ENCODE measurements around the gene SHROOM1. TPM values are rescaled to one million over a fixed set of nuclear protein-coding genes. Genes with fewer than 3 reads are reported as not detected.
A peak's percentile ranks its signal among the peaks of the same experiment; 100 is the strongest.

Gene SHROOM1
- total and polyA plus RNA-seq, 2 donors (not counting 3 experiments of a cell fraction or from before 2014, with no cell fraction given): 12.8 to 20.9 TPM

DNA sequence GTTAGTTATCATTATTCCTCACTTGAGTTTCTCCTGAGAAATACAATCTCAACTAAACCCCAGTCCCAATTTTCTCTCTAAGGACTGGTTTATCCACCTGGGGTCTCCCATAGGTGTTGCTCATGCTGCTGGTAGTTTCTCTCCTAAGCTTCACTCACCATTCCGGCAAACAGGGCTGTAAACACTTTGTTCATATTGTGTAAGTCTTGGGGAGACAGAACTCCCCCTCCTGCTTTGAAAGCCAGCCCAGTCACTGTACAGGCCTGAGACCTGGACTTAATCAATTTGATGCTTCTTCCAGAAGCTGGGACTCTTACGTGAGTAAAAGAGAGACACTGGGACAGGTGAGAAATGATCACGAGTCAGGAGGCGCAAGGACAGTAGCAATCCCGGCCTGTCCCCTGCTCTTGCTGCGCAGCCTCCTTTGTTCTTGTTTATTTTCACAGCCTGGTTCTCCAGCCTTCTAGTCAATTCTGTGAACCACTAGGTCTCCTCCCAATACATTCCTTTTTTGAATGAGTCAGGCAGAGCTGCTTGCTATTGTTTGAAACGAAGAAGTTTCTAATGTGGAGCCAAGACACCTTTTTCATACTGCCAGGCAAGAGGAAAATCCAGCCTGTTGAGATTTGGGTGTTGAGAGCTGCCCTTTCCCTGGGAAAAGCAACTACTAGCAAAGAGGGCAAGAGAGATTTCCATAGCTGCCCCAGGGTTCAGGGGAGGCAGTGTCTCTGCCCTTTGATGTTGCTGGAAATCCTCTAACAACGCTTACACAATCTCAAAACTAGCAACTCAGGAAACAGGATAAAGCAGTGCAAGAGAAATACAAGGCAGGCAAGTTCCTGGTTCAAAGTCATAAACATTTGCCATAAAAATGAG lies 9.2 kb upstream of the SHROOM1 start:
- H3K4me2 ChIP-seq (ENCODE audit: insufficient read depth, low read length): peak overlapping the region; percentile 59
- no peaks in the 10 kb centered on the region for H4K20me1 ChIP-seq (replicated peaks; ENCODE audit: control insufficient read depth, extremely low read depth, insufficient read depth, low read length)
- TSS peak; percentile 50 for BruUV-seq (replicated peaks)
- H3K9me3 ChIP-seq (replicated peaks; ENCODE audit: control insufficient read depth, insufficient read depth, low read length): no peaks in the 10 kb centered on the region
- peaks cover 22% of the 10 kb centered on the region for H3K4me1 ChIP-seq (ENCODE audit: control insufficient read depth, extremely low read depth, insufficient read depth, low read length)
- H3K79me2 ChIP-seq (ENCODE audit: control insufficient read depth, insufficient read depth, low read length): no peaks in the 10 kb centered on the region
- dilution Hi-C loops (cut with MboI; ENCODE audit: extremely low pct_ligation_motif_present, low sequenced_read_pairs) (no loop called here), intact Hi-C loops (cut with micrococcal nuclease) (loop anchor here (1.0 kb wide), 2 partner anchors 9 to 27 kb away; partner anchors contain the start of genes GDF9, SHROOM1 and UQCRQ)
- ChIA-PET POLR2A (interaction anchor here (0.7 kb wide), 1 partner anchor 76 kb away, joined by 3 read pairs; no protein-coding TSS in a partner anchor), CTCF (interaction anchor here (1.0 to 2.2 kb wide), 7 partner anchors 9 to 44 kb away, joined by 3 to 10 read pairs (median 7); partner anchors contain the start of genes GDF9, SHROOM1 and UQCRQ)
- H3K9ac ChIP-seq (replicated peaks; ENCODE audit: extremely low read depth, insufficient read depth, low read length): peak overlapping the region; percentile 35
- H3K9me1 ChIP-seq (replicated peaks; ENCODE audit: control insufficient read depth, extremely low read depth, insufficient read depth, low read length): no peaks in the 10 kb centered on the region
- no peaks in the 10 kb centered on the region for H3K36me3 ChIP-seq (ENCODE audit: control insufficient read depth in 2 of 2, extremely low read depth in 1 of 2, insufficient read depth in 2 of 2, low read length in 2 of 2)
- peak overlapping the region in 1 of 3 experiments; percentile 13 for H3K4me3 ChIP-seq (replicated peaks in 1 of 3; ENCODE audit: insufficient read depth in 1 of 3, low read depth in 1 of 3, low read length in 3 of 3)
- DNase-seq (ENCODE audit: low read depth, low spot score) (peak; percentile 93), FAIRE-seq (no peak)
- TF ChIP-seq POLR2A (IDR thresholded peaks at IDR 0.05; ENCODE audit: low read depth, low read length): no peak
- TF ChIP-seq, protein P1, sequence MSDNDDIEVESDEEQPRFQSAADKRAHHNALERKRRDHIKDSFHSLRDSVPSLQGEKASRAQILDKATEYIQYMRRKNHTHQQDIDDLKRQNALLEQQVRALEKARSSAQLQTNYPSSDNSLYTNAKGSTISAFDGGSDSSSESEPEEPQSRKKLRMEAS (IDR thresholded peaks at IDR 0.05; ENCODE audit: insufficient read depth, insufficient read length): no peak
- no peak for TF ChIP-seq GATA2 (IDR thresholded peaks at IDR 0.05; ENCODE audit: insufficient read depth, insufficient read length, low read depth, low read length)
- no peak for TF ChIP-seq MYC (IDR thresholded peaks at IDR 0.05; ENCODE audit: low read depth, low read length)
- TF ChIP-seq JUN (IDR thresholded peaks at IDR 0.05; ENCODE audit: borderline replicate concordance, insufficient read depth, insufficient read length, low read depth): peak; percentile 16
- TF ChIP-seq, protein P2, sequence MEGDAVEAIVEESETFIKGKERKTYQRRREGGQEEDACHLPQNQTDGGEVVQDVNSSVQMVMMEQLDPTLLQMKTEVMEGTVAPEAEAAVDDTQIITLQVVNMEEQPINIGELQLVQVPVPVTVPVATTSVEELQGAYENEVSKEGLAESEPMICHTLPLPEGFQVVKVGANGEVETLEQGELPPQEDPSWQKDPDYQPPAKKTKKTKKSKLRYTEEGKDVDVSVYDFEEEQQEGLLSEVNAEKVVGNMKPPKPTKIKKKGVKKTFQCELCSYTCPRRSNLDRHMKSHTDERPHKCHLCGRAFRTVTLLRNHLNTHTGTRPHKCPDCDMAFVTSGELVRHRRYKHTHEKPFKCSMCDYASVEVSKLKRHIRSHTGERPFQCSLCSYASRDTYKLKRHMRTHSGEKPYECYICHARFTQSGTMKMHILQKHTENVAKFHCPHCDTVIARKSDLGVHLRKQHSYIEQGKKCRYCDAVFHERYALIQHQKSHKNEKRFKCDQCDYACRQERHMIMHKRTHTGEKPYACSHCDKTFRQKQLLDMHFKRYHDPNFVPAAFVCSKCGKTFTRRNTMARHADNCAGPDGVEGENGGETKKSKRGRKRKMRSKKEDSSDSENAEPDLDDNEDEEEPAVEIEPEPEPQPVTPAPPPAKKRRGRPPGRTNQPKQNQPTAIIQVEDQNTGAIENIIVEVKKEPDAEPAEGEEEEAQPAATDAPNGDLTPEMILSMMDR (IDR thresholded peaks at IDR 0.05; ENCODE audit: extremely low read depth in 1 of 2, insufficient read depth in 1 of 2, low read depth in 1 of 2, low read length in 2 of 2): no peak
- TF ChIP-seq EZH2 (IDR thresholded peaks at IDR 0.05; ENCODE audit: borderline replicate concordance, low read depth, low read length, severe bottlenecking): no peak
- TF ChIP-seq POLR2AphosphoS5 (IDR thresholded peaks at IDR 0.05; ENCODE audit: insufficient read depth, low read depth, low read length): no peak
- peak; percentile 38 for TF ChIP-seq FOS (IDR thresholded peaks at IDR 0.05; ENCODE audit: borderline replicate concordance, insufficient read depth, low read length)
- peak overlapping the region; percentile 90 for H2AFZ ChIP-seq (ENCODE audit: low read depth, low read length)
- H3K27ac ChIP-seq (ENCODE audit: insufficient read depth, low read depth, low read length): peak overlapping the region; percentile 76
- H3K27me3 ChIP-seq (ENCODE audit: control insufficient read depth in 2 of 2, insufficient read depth in 2 of 2, low read length in 2 of 2): no peaks in the 10 kb centered on the region
